Vagina (tissue), 2 donors: ENCODE measurements around the gene SLC6A3. TPM values are rescaled to one million over a fixed set of nuclear protein-coding genes. Genes with fewer than 3 reads are reported as not detected.

Experiments used
- DNase-seq, 2 donors: peaks; one replicate each; pipeline ENCODE4 v3.0.0-alpha.2; 2017; ENCODE audit errors: extremely low spot score in 2 of 2
- H3K27ac ChIP-seq: fragments of 200-600 bp; sonication (generic); one replicate; pipeline ENCODE4 v1.5.1; 2019
- H3K27me3 ChIP-seq: fragments of 200-600 bp; sonication (generic); one replicate; pipeline ENCODE4 v1.5.1; 2019
- H3K36me3 ChIP-seq, 2 donors: fragments of 200-600 bp; sonication (generic); one replicate each; pipeline ENCODE4 v1.5.1; 2017 to 2019
- H3K4me1 ChIP-seq: fragments of 200-600 bp; sonication (generic); one replicate; pipeline ENCODE4 v1.5.1; 2019
- H3K4me3 ChIP-seq, 2 donors: fragments of 200-600 bp; sonication (generic); 1 replicate in 1 of 2; 2 replicates in 1 of 2; pipeline ENCODE4 v1.5.1; 2016 to 2019
- H3K9me3 ChIP-seq: fragments of 200-600 bp; sonication (generic); one replicate; pipeline ENCODE4 v1.5.1; 2019
- CTCF ChIP-seq, 3 experiments: fragments of 450-650 bp in 2 of 3; fragments of 200-600 bp in 1 of 3; sonication (generic) in 1 of 3; IDR thresholded peaks; one replicate each; pipeline ENCODE4 v1.5.1; 2017 to 2019; ENCODE audit warnings: antibody characterized with exemption in 3 of 3, mild to moderate bottlenecking in 2 of 3, moderate library complexity in 2 of 3
- POLR2A ChIP-seq, 2 donors: fragments of 450-650 bp; IDR thresholded peaks; one replicate each; pipeline ENCODE4 v1.6.1; 2017; ENCODE audit warnings: antibody characterized with exemption in 2 of 2, mild to moderate bottlenecking in 2 of 2, moderate library complexity in 2 of 2
- POLR2AphosphoS5 ChIP-seq, 2 donors: sonication (generic); formaldehyde crosslinking; IDR thresholded peaks; one replicate each; pipeline ENCODE4 v1.9.0; 2017; ENCODE audit warnings: antibody characterized with exemption in 2 of 2, mild to moderate bottlenecking in 2 of 2, low read depth in 1 of 2; ENCODE audit not compliant: insufficient read depth in 1 of 2
- intact Hi-C: fragments of 100-400 bp; cut with DNase I; formaldehyde crosslinking; loops from one replicate; pipeline ENCODE4 v1.15.1; 2023
- total RNA-seq: library from RNA; depleted of rRNA; stranded (reverse); fragments of >200 nt; gene quantifications from one replicate; pipeline ENCODE4 v1.2.3, GENCODE V29; 2016

The SLC6A3 gene
- total RNA-seq, 1 donor from 2014 or later = 0.49 TPM

DNA sequence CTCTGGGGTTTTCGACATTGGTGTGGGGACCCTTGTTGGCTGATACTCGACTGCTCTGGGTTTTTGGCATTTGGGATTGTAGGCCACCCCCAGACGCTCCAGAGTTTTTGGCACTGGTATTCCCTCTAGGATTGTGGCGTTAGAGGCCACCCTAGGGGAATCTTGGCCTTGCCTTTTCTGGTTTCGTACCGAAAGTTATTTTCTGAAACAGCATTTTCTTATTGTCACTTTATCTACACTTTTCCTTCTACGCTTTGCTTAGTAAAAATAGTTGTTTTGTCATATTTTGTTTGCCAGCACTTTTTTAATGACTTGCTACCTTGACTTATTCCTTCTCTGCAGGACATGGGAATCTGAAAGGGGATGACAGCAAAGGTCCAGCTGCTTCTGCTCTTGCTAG lies 75.2 kb downstream of the SLC6A3 start:
- TF ChIP-seq POLR2AphosphoS5 (IDR thresholded peaks at IDR 0.05; ENCODE audit: insufficient read depth in 1 of 2, low read depth in 1 of 2) = no peak
- no peak for TF ChIP-seq POLR2A (IDR thresholded peaks at IDR 0.05)
- no peak for TF ChIP-seq CTCF (IDR thresholded peaks at IDR 0.05)
- Histone ChIP-seq H3K27ac (no peak overlapping the region), H3K9me3 (no peaks in the 10 kb centered on the region), H3K4me1 (no peaks in the 10 kb centered on the region), H3K36me3 (no peaks in the 10 kb centered on the region), H3K27me3 (no peaks in the 10 kb centered on the region), H3K4me3 (no peak overlapping the region)
- no peak for DNase-seq
- intact Hi-C loops = no loop called here

GRCh38 chr5:1368756-1369155 lies 76.5 kb downstream of the SLC6A3 start:
- DNase-seq = no peak
- intact Hi-C loops = no loop called here
- no peak overlapping the region for H3K4me3 ChIP-seq
- H3K9me3 ChIP-seq = no peaks in the 10 kb centered on the region
- TF ChIP-seq CTCF (IDR thresholded peaks at IDR 0.05) (no peak), POLR2A (IDR thresholded peaks at IDR 0.05) (no peak), POLR2AphosphoS5 (IDR thresholded peaks at IDR 0.05; ENCODE audit: insufficient read depth in 1 of 2, low read depth in 1 of 2) (no peak)
- H3K4me1 ChIP-seq = no peaks in the 10 kb centered on the region
- no peaks in the 10 kb centered on the region for H3K27me3 ChIP-seq
- H3K36me3 ChIP-seq = no peaks in the 10 kb centered on the region
- no peak overlapping the region for H3K27ac ChIP-seq

DNA sequence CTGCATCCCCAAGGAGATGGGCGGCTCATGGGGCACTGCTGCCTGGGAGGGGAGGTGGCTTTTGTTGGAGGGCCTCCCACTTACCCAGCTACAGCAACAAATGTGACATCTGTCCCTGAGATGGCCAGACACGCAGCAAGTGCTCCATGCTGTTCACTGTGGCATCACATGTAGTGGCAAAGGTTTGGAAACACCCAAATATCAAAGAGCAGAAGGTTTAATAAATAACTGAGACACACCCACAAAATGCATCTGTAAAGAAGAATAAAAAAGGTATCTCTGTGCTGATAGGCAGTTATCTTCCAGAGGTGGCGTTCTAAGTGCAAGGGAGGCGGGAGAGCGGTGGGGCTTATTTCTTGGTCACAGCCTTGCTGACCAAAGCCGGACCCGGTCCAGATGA lies 77.0 kb downstream of the SLC6A3 start:
- DNase-seq = no peak
- Histone ChIP-seq H3K9me3 (no peaks in the 10 kb centered on the region), H3K4me1 (no peaks in the 10 kb centered on the region), H3K4me3 (no peak overlapping the region), H3K27me3 (no peaks in the 10 kb centered on the region), H3K27ac (no peak overlapping the region), H3K36me3 (no peaks in the 10 kb centered on the region)
- TF ChIP-seq CTCF (IDR thresholded peaks at IDR 0.05) = no peak
- no peak for TF ChIP-seq POLR2A (IDR thresholded peaks at IDR 0.05)
- no peak for TF ChIP-seq POLR2AphosphoS5 (IDR thresholded peaks at IDR 0.05; ENCODE audit: insufficient read depth in 1 of 2, low read depth in 1 of 2)
- intact Hi-C loops = no loop called here

- intact Hi-C loops = no loop called here
- no peaks in the 10 kb centered on the region for H3K27me3 ChIP-seq
These were observed 78.1 kb downstream of the SLC6A3 start for GRCh38 chr5:1367149-1367548.

DNA sequence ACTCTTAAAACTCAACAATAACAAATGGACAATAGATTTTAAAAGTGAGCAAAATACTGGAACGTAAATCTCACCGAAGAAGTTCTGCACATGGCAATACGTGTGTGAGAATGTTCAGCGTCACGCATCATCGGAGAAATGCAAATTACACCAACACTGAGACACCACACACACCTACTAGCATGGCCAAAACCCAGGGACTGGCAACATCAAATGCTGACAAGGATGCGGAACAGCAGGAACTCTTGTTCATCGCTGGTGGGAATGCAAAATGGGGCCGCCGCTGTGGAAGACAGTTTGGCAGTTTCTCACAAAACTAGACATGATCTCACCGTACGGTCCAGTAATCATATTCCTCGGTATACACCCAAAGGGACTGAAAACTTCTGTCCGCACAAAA lies 78.7 kb downstream of the SLC6A3 start:
- DNase-seq = no peak
- intact Hi-C loops = no loop called here
- Histone ChIP-seq H3K36me3 (no peaks in the 10 kb centered on the region), H3K4me3 (no peak overlapping the region), H3K27ac (no peak overlapping the region), H3K27me3 (no peaks in the 10 kb centered on the region), H3K9me3 (no peaks in the 10 kb centered on the region), H3K4me1 (no peaks in the 10 kb centered on the region)
- TF ChIP-seq POLR2A (IDR thresholded peaks at IDR 0.05) (no peak), CTCF (IDR thresholded peaks at IDR 0.05) (no peak), POLR2AphosphoS5 (IDR thresholded peaks at IDR 0.05; ENCODE audit: insufficient read depth in 1 of 2, low read depth in 1 of 2) (no peak)

More at GRCh38 chr5:1367149-1367548, 78.1 kb downstream of the SLC6A3 start:
- no peaks in the 10 kb centered on the region for H3K9me3 ChIP-seq
- no peak overlapping the region for H3K4me3 ChIP-seq
- H3K4me1 ChIP-seq = no peaks in the 10 kb centered on the region
- TF ChIP-seq POLR2AphosphoS5 (IDR thresholded peaks at IDR 0.05; ENCODE audit: insufficient read depth in 1 of 2, low read depth in 1 of 2) (no peak), CTCF (IDR thresholded peaks at IDR 0.05) (no peak), POLR2A (IDR thresholded peaks at IDR 0.05) (no peak)
- H3K27ac ChIP-seq = no peak overlapping the region
- no peaks in the 10 kb centered on the region for H3K36me3 ChIP-seq
- DNase-seq = no peak
